ENCODE data around the gene MAPK10. TPM values are rescaled to one million over a fixed set of nuclear protein-coding genes. Genes with fewer than 3 reads are reported as not detected.

The MAPK10 gene
- total and polyA plus RNA-seq, 2 of the 8 experiments (the other 6 are each of a cell fraction or from before 2014, with no cell fraction given) = 2.5 to 3.1 TPM

GRCh38 chr4:86256086-86256485 lies 103.8 kb downstream of the MAPK10 start:
- Histone ChIP-seq H4K20me1 (replicated peaks in 1 of 2; ENCODE audit: control insufficient read depth in 1 of 2, insufficient read depth in 2 of 2, low read length in 2 of 2) (no peaks in the 10 kb centered on the region), H3K4me2 (ENCODE audit: insufficient read depth in 1 of 2, low read depth in 2 of 2, low read length in 2 of 2) (no peak overlapping the region), H2BK20ac (ENCODE audit: low read length) (no peak overlapping the region), H3K27ac (ENCODE audit: low read depth, low read length) (no peak overlapping the region), H3K18ac (ENCODE audit: extremely low read depth, low read length) (no peak overlapping the region), H4K8ac (ENCODE audit: extremely low read depth, insufficient read depth, low read length) (no peak overlapping the region), H2AK5ac (ENCODE audit: low read depth, low read length) (no peak overlapping the region), H3K9ac (replicated peaks in 1 of 4; ENCODE audit: extremely low read depth in 1 of 4, low read depth in 3 of 4, low read length in 3 of 4) (no peak overlapping the region), H2AFZ (ENCODE audit: low read length) (no peak overlapping the region), H3K36me3 (ENCODE audit: control insufficient read depth in 2 of 4, insufficient read depth in 4 of 4, low read length in 3 of 4) (no peaks in the 10 kb centered on the region), H3K79me1 (ENCODE audit: low read depth, low read length) (no peaks in the 10 kb centered on the region), H2BK5ac (ENCODE audit: low read depth, low read length) (no peak overlapping the region), H3K9me3 (ENCODE audit: insufficient read depth in 2 of 2, low read depth in 1 of 2, low read length in 1 of 2) (no peaks in the 10 kb centered on the region), H3K14ac (ENCODE audit: insufficient read length) (no peak overlapping the region), H2BK120ac (replicated peaks; ENCODE audit: low read depth, low read length) (no peak overlapping the region), H3K4ac (replicated peaks; ENCODE audit: insufficient read length, low read depth, low read length) (no peak overlapping the region), H4K91ac (replicated peaks; ENCODE audit: insufficient read length, low read length) (no peak overlapping the region), H3K79me2 (ENCODE audit: control insufficient read depth in 1 of 2, insufficient read depth in 2 of 2, low read length in 2 of 2) (no peaks in the 10 kb centered on the region), H3K4me1 (replicated peaks in 1 of 4; ENCODE audit: control insufficient read depth in 3 of 4, insufficient read depth in 4 of 4, low read length in 3 of 4) (no peaks in the 10 kb centered on the region), H3K23me2 (ENCODE audit: low read depth, low read length) (no peaks in the 10 kb centered on the region; the same call in 1 of the 2 replicates), H4K5ac (ENCODE audit: insufficient read length, low read depth, low read length) (no peak overlapping the region), H3K4me3 (ENCODE audit: extremely low read depth in 1 of 4, insufficient read depth in 2 of 4, low read depth in 3 of 4, low read length in 4 of 4) (no peak overlapping the region), H2BK15ac (ENCODE audit: low read length) (no peak overlapping the region), H3K23ac (ENCODE audit: insufficient read length) (no peak overlapping the region), H3K56ac (replicated peaks; ENCODE audit: insufficient read length, low read depth, low read length) (no peak overlapping the region), H2BK12ac (ENCODE audit: low read depth, low read length) (no peak overlapping the region), H3K27me3 (replicated peaks in 1 of 4; ENCODE audit: control insufficient read depth in 3 of 4, extremely low read depth in 1 of 4, insufficient read depth in 3 of 4, low read length in 3 of 4) (no peaks in the 10 kb centered on the region)
- ChIA-PET CTCF (ENCODE audit: partially characterized antibody) (interaction anchor here (0.6 kb wide), 1 partner anchor 1972 kb away, joined by 3 read pairs; no protein-coding TSS in a partner anchor), POLR2A (ENCODE audit: partially characterized antibody) (no interaction called here)
- WGBS, 2 experiments (ENCODE audit: extremely low coverage in 1 of 2, insufficient coverage in 1 of 2, insufficient read length in 1 of 2, insufficient replicate concordance in 2 of 2, low coverage in 1 of 2, low lambda C conversion rate in 2 of 2, missing lambda C conversion rate in 1 of 2) = 89% methylated on average over 2 of the region's 2 CpGs; no CpG with 5 or more reads in 1 of the 2 experiments
- DNase-seq (ENCODE audit: low read depth in 1 of 2, low spot score in 2 of 2) (no peak), FAIRE-seq (no peak)
- TF ChIP-seq ASH2L (IDR thresholded peaks at IDR 0.05; ENCODE audit: low read length) (no peak), BCL11A (IDR thresholded peaks at IDR 0.05; ENCODE audit: low read depth in 2 of 2, low read length in 2 of 2) (no peak), TAF7 (optimal IDR thresholded peaks at IDR 0.05; ENCODE audit: borderline replicate concordance, low read depth, low read length) (no peak), SIN3A (conservative IDR thresholded peaks at IDR 0.05 in 1 of 2, IDR thresholded peaks at IDR 0.05 in 1 of 2; ENCODE audit: low read depth in 1 of 2, low read length in 2 of 2) (no peak), BACH1 (IDR thresholded peaks at IDR 0.05; ENCODE audit: low read length) (no peak), SIX5 (IDR thresholded peaks at IDR 0.05; ENCODE audit: low read depth, low read length) (no peak), BRCA1 (IDR thresholded peaks at IDR 0.05; ENCODE audit: low read depth, low read length) (no peak), RXRA (IDR thresholded peaks at IDR 0.05; ENCODE audit: insufficient read depth, low read depth, low read length) (no peak)
